HuH-7.5 (cell line): ENCODE measurements around the gene CBFB.
"Not testable (repeated sequence)": the region's sequence is repeated elsewhere in the genome, so short reads cannot be mapped to it uniquely, and the experiment has no call there.

ENCODE experiments used
- DNase-seq: peaks from one replicate; pipeline ENCODE4 v3.0.0; 2011; ENCODE audit warnings: low spot score

The CBFB gene

GRCh38 chr16:67028696-67029253, at the start of gene CBFB:
CBFB (plus strand) TSS chr16:67029149; CDS start chr16:67029408, 259 bp downstream.
- peak; percentile 96 for DNase-seq

GRCh38 chr16:66983033-66983432, 45.9 kb upstream of the CBFB start:
- DNase-seq = no peak

- no peak for DNase-seq
Observed at GRCh38 chr16:66984892-66985311, 44.0 kb upstream of the CBFB start.

GRCh38 chr16:66986559-66986958, 42.4 kb upstream of the CBFB start:
- no peak for DNase-seq

GRCh38 chr16:66988197-66988788, 40.7 kb upstream of the CBFB start, which contains the start of gene CES4A:
CES4A (plus strand) TSS chr16:66988589; CDS start chr16:66988773, 184 bp downstream.
- DNase-seq = no peak

GRCh38 chr16:66991545-66992077, 37.3 kb upstream of the CBFB start:
- no peak for DNase-seq

- DNase-seq = not testable (repeated sequence)
Observed at GRCh38 chr16:66993558-66993957, 35.4 kb upstream of the CBFB start.

GRCh38 chr16:66996324-66996982, 32.5 kb upstream of the CBFB start:
- no peak for DNase-seq

- DNase-seq = no peak
Observed at GRCh38 chr16:66996983-66997358, 32.0 kb upstream of the CBFB start.

GRCh38 chr16:67000384-67001351, 28.3 kb upstream of the CBFB start:
- DNase-seq = no peak

GRCh38 chr16:67001726-67002125, 27.2 kb upstream of the CBFB start:
- DNase-seq = no peak

- no peak for DNase-seq
Observed at GRCh38 chr16:67006930-67007658, 21.9 kb upstream of the CBFB start.

GRCh38 chr16:67009158-67009557, 19.8 kb upstream of the CBFB start:
- no peak for DNase-seq

- DNase-seq = no peak
Observed at GRCh38 chr16:67011274-67011673, 17.7 kb upstream of the CBFB start.

GRCh38 chr16:67013233-67013822, 15.6 kb upstream of the CBFB start:
- no peak for DNase-seq

GRCh38 chr16:67013823-67014633, 14.9 kb upstream of the CBFB start:
- peak; percentile 50 for DNase-seq

- no peak for DNase-seq
Observed at GRCh38 chr16:67014634-67015312, 14.2 kb upstream of the CBFB start.

- DNase-seq = no peak
Observed at GRCh38 chr16:67015313-67015731, 13.6 kb upstream of the CBFB start.

GRCh38 chr16:67016143-67016542, 12.8 kb upstream of the CBFB start:
- DNase-seq = no peak
